Left ventricle myocardium inferior (tissue), 1 donor: ENCODE results near the gene SUN2. TPM values are rescaled to one million over a fixed set of nuclear protein-coding genes. Genes with fewer than 3 reads are reported as not detected.

Source experiments
- DNase-seq: peaks from one replicate; pipeline ENCODE4 v3.0.0-alpha.2; 2020
- H3K27ac ChIP-seq: fragments of 200-600 bp; replicated peaks from 2 replicates; pipeline ENCODE4 v1.8.0; 2021
- H3K27me3 ChIP-seq: fragments of 200-600 bp; 2 replicates; pipeline ENCODE4 v1.8.0; 2021; ENCODE audit warnings: low read depth
- H3K36me3 ChIP-seq: fragments of 200-600 bp; 2 replicates; pipeline ENCODE4 v1.8.0; 2021
- H3K4me1 ChIP-seq: fragments of 200-600 bp; 2 replicates; pipeline ENCODE4 v1.8.0; 2021
- H3K4me3 ChIP-seq: fragments of 200-600 bp; 2 replicates; pipeline ENCODE4 v1.8.0; 2021; ENCODE audit warnings: mild to moderate bottlenecking, moderate library complexity
- H3K9me3 ChIP-seq: fragments of 200-600 bp; replicated peaks from 2 replicates; pipeline ENCODE4 v1.8.0; 2021
- CTCF ChIP-seq: fragments of 200-600 bp; IDR thresholded peaks from 2 replicates; pipeline ENCODE4 v1.8.0; 2021; ENCODE audit warnings: antibody characterized with exemption, mild to moderate bottlenecking, borderline replicate concordance
- intact Hi-C: fragments of 100-400 bp; cut with micrococcal nuclease; formaldehyde crosslinking; loops from one replicate; pipeline ENCODE4 v1.11.0; 2022
- total RNA-seq: library from RNA; stranded (reverse); fragmentation: NEBNext Ultra II Directional; extraction: Animal tissue kit (Norgen Biotek cat#: 25700); gene quantifications from one replicate; pipeline ENCODE4 v1.2.1, GENCODE V29; 2021
- donor health status: DM: no; HTN: yes; CAD: no; lungs with severe emphysema.

SUN2 gene
- total RNA-seq, 1 donor from 2014 or later = 116 TPM

- intact Hi-C loops = loop anchor here (10.0 kb wide), 1 partner anchor 242 kb away; no protein-coding TSS in a partner anchor
- no peak overlapping the region for H3K4me3 ChIP-seq
- no peak for DNase-seq
- peaks cover 9% of the 10 kb centered on the region for H3K27me3 ChIP-seq
- TF ChIP-seq CTCF = no peak
- H3K27ac ChIP-seq = no peak overlapping the region
- no peaks in the 10 kb centered on the region for H3K36me3 ChIP-seq
- no peaks in the 10 kb centered on the region for H3K9me3 ChIP-seq
- H3K4me1 ChIP-seq = no peaks in the 10 kb centered on the region
Observed at GRCh38 chr22:38762551-38762983, 6.8 kb upstream of the SUN2 start.

GRCh38 chr22:38761202-38762162 lies 5.7 kb upstream of the SUN2 start:
- Histone ChIP-seq H3K4me3 (no peak overlapping the region), H3K27me3 (peaks cover 9% of the 10 kb centered on the region), H3K4me1 (peaks cover 6% of the 10 kb centered on the region), H3K9me3 (no peaks in the 10 kb centered on the region), H3K27ac (no peak overlapping the region), H3K36me3 (no peaks in the 10 kb centered on the region)
- DNase-seq = no peak
- intact Hi-C loops = loop anchor here (10.0 kb wide), 1 partner anchor 243 kb away; no protein-coding TSS in a partner anchor
- TF ChIP-seq CTCF = no peak

GRCh38 chr22:38760477-38761201 lies 4.8 kb upstream of the SUN2 start:
- peaks cover 12% of the 10 kb centered on the region for H3K4me1 ChIP-seq
- intact Hi-C loops = loop anchor here (10.0 kb wide), 1 partner anchor 244 kb away; no protein-coding TSS in a partner anchor

GRCh38 chr22:38759005-38759404 lies 3.2 kb upstream of the SUN2 start:
- TF ChIP-seq CTCF = no peak
- Histone ChIP-seq H3K4me3 (no peak overlapping the region), H3K9me3 (no peaks in the 10 kb centered on the region), H3K27me3 (no peaks in the 10 kb centered on the region), H3K36me3 (no peaks in the 10 kb centered on the region), H3K27ac (no peak overlapping the region), H3K4me1 (peaks cover 24% of the 10 kb centered on the region)
- no peak for DNase-seq
- intact Hi-C loops = no loop called here

More at GRCh38 chr22:38760477-38761201, 4.8 kb upstream of the SUN2 start:
- no peak overlapping the region for H3K4me3 ChIP-seq
- no peak for DNase-seq
- no peaks in the 10 kb centered on the region for H3K9me3 ChIP-seq
- H3K27ac ChIP-seq = no peak overlapping the region
- TF ChIP-seq CTCF = no peak
- no peaks in the 10 kb centered on the region for H3K36me3 ChIP-seq
- peaks cover 5% of the 10 kb centered on the region for H3K27me3 ChIP-seq

GRCh38 chr22:38758276-38758945 lies 2.6 kb upstream of the SUN2 start:
- Histone ChIP-seq H3K4me3 (no peak overlapping the region), H3K27ac (no peak overlapping the region), H3K27me3 (no peaks in the 10 kb centered on the region), H3K9me3 (no peaks in the 10 kb centered on the region), H3K4me1 (peaks cover 30% of the 10 kb centered on the region), H3K36me3 (peaks cover 3% of the 10 kb centered on the region)
- no peak for TF ChIP-seq CTCF
- DNase-seq = no peak
- intact Hi-C loops = no loop called here
